ENCODE measurements around the gene FDXR.

Gene FDXR

GRCh38 chr17:74861662-74862107, 11.1 kb downstream of the FDXR start:
- H3K4me1 Mint-ChIP-seq (ENCODE audit: low read depth) = peaks cover 28% of the 10 kb centered on the region

GRCh38 chr17:74860872-74861661, 11.7 kb downstream of the FDXR start:
- Mint-ChIP-seq H3K9me3 (no peaks in the 10 kb centered on the region), H3K27me3 (peaks cover 75% of the 10 kb centered on the region), H3K4me1 (ENCODE audit: low read depth) (peaks cover 28% of the 10 kb centered on the region), H3K4me3 (peak overlapping the region; percentile 44), H3K27ac (no peak overlapping the region), H3K36me3 (ENCODE audit: low read depth) (no peaks in the 10 kb centered on the region)
- intact Hi-C loops (cut with micrococcal nuclease) = no loop called here

More at GRCh38 chr17:74861662-74862107, 11.1 kb downstream of the FDXR start:
- Mint-ChIP-seq H3K27me3 (peaks cover 69% of the 10 kb centered on the region), H3K27ac (no peak overlapping the region), H3K4me3 (peak overlapping the region; percentile 44), H3K9me3 (no peaks in the 10 kb centered on the region), H3K36me3 (ENCODE audit: low read depth) (no peaks in the 10 kb centered on the region)
- intact Hi-C loops (cut with micrococcal nuclease) = no loop called here

- intact Hi-C loops (cut with micrococcal nuclease) = no loop called here
- Mint-ChIP-seq H3K4me1 (ENCODE audit: low read depth) (peaks cover 28% of the 10 kb centered on the region), H3K27me3 (peaks cover 82% of the 10 kb centered on the region), H3K9me3 (no peaks in the 10 kb centered on the region), H3K27ac (no peak overlapping the region), H3K36me3 (ENCODE audit: low read depth) (no peaks in the 10 kb centered on the region), H3K4me3 (no peak overlapping the region)
Measured at GRCh38 chr17:74860229-74860871, 12.4 kb downstream of the FDXR start.

GRCh38 chr17:74859459-74860228, 13.2 kb downstream of the FDXR start, which contains the start of gene GRIN2C:
TSS of gene GRIN2C (minus strand) at chr17:74859885. CDS start at chr17:74855092, 4,793 bp downstream.
- Mint-ChIP-seq H3K36me3 (ENCODE audit: low read depth) (no peaks in the 10 kb centered on the region), H3K4me1 (ENCODE audit: low read depth) (peaks cover 22% of the 10 kb centered on the region), H3K27ac (no peak within 1 kb of the TSS), H3K9me3 (no peaks in the 10 kb centered on the region), H3K27me3 (peaks cover 87% of the 10 kb centered on the region), H3K4me3 (peak within 1 kb of the TSS; percentile 22)
- intact Hi-C loops (cut with micrococcal nuclease) = no loop called here

- no peak overlapping the region for H3K27ac Mint-ChIP-seq
Measured at GRCh38 chr17:74858672-74859458, 13.9 kb downstream of the FDXR start.

GRCh38 chr17:74857191-74857590, 15.6 kb downstream of the FDXR start:
- Mint-ChIP-seq H3K27me3 (peaks cover 93% of the 10 kb centered on the region), H3K4me3 (no peak overlapping the region), H3K27ac (no peak overlapping the region)

More at GRCh38 chr17:74858672-74859458, 13.9 kb downstream of the FDXR start:
- H3K4me1 Mint-ChIP-seq (ENCODE audit: low read depth) = peaks cover 21% of the 10 kb centered on the region
- H3K36me3 Mint-ChIP-seq (ENCODE audit: low read depth) = no peaks in the 10 kb centered on the region
- H3K9me3 Mint-ChIP-seq = no peaks in the 10 kb centered on the region
- H3K4me3 Mint-ChIP-seq = peak overlapping the region; percentile 22
- peaks cover 94% of the 10 kb centered on the region for H3K27me3 Mint-ChIP-seq
- intact Hi-C loops (cut with micrococcal nuclease) = no loop called here

GRCh38 chr17:74856112-74856511, 16.7 kb downstream of the FDXR start:
- Mint-ChIP-seq H3K4me1 (ENCODE audit: low read depth) (peaks cover 12% of the 10 kb centered on the region), H3K9me3 (no peaks in the 10 kb centered on the region), H3K36me3 (ENCODE audit: low read depth) (no peaks in the 10 kb centered on the region), H3K4me3 (no peak overlapping the region), H3K27me3 (peaks cover 95% of the 10 kb centered on the region), H3K27ac (no peak overlapping the region)
- intact Hi-C loops (cut with micrococcal nuclease) = no loop called here

More at GRCh38 chr17:74857191-74857590, 15.6 kb downstream of the FDXR start:
- intact Hi-C loops (cut with micrococcal nuclease) = no loop called here
- H3K4me1 Mint-ChIP-seq (ENCODE audit: low read depth) = peaks cover 20% of the 10 kb centered on the region
- no peaks in the 10 kb centered on the region for H3K9me3 Mint-ChIP-seq
- H3K36me3 Mint-ChIP-seq (ENCODE audit: low read depth) = no peaks in the 10 kb centered on the region

- Mint-ChIP-seq H3K4me3 (no peak overlapping the region), H3K4me1 (ENCODE audit: low read depth) (peaks cover 4% of the 10 kb centered on the region), H3K27ac (no peak overlapping the region), H3K36me3 (ENCODE audit: low read depth) (no peaks in the 10 kb centered on the region), H3K9me3 (no peaks in the 10 kb centered on the region), H3K27me3 (peaks cover 95% of the 10 kb centered on the region)
- intact Hi-C loops (cut with micrococcal nuclease) = no loop called here
Measured at GRCh38 chr17:74855323-74855722, 17.5 kb downstream of the FDXR start.

GRCh38 chr17:74854792-74855191, 18.0 kb downstream of the FDXR start:
- Mint-ChIP-seq H3K9me3 (no peaks in the 10 kb centered on the region), H3K4me3 (no peak overlapping the region), H3K27ac (no peak overlapping the region), H3K27me3 (peaks cover 95% of the 10 kb centered on the region), H3K4me1 (ENCODE audit: low read depth) (no peaks in the 10 kb centered on the region), H3K36me3 (ENCODE audit: low read depth) (no peaks in the 10 kb centered on the region)
- intact Hi-C loops (cut with micrococcal nuclease) = no loop called here

GRCh38 chr17:74853669-74854068, 19.1 kb downstream of the FDXR start:
- H3K4me1 Mint-ChIP-seq (ENCODE audit: low read depth) = peaks cover 2% of the 10 kb centered on the region
- no peak overlapping the region for H3K4me3 Mint-ChIP-seq
- H3K27me3 Mint-ChIP-seq = peaks cover 95% of the 10 kb centered on the region
- no peaks in the 10 kb centered on the region for H3K9me3 Mint-ChIP-seq
- H3K27ac Mint-ChIP-seq = no peak overlapping the region
- H3K36me3 Mint-ChIP-seq (ENCODE audit: low read depth) = no peaks in the 10 kb centered on the region
- intact Hi-C loops (cut with micrococcal nuclease) = no loop called here

GRCh38 chr17:74853048-74853397, 19.8 kb downstream of the FDXR start:
- Mint-ChIP-seq H3K4me1 (ENCODE audit: low read depth) (peaks cover 4% of the 10 kb centered on the region), H3K36me3 (ENCODE audit: low read depth) (no peaks in the 10 kb centered on the region), H3K27me3 (peaks cover 96% of the 10 kb centered on the region), H3K27ac (no peak overlapping the region), H3K9me3 (no peaks in the 10 kb centered on the region), H3K4me3 (no peak overlapping the region)
- intact Hi-C loops (cut with micrococcal nuclease) = no loop called here

- no peaks in the 10 kb centered on the region for H3K36me3 Mint-ChIP-seq (ENCODE audit: low read depth)
- H3K4me3 Mint-ChIP-seq = no peak overlapping the region
- H3K27me3 Mint-ChIP-seq = peaks cover 95% of the 10 kb centered on the region
- intact Hi-C loops (cut with micrococcal nuclease) = no loop called here
- H3K4me1 Mint-ChIP-seq (ENCODE audit: low read depth) = peaks cover 4% of the 10 kb centered on the region
- H3K9me3 Mint-ChIP-seq = no peaks in the 10 kb centered on the region
- H3K27ac Mint-ChIP-seq = no peak overlapping the region
Measured at GRCh38 chr17:74852237-74853047, 20.4 kb downstream of the FDXR start.
